B cell (primary cell): ENCODE results near the gene HBM. TPM values are rescaled to one million over a fixed set of nuclear protein-coding genes. Genes with fewer than 3 reads are reported as not detected.

Experiments
- ATAC-seq: fragments of 200-7000 bp; cut with Tn5 transposase; one replicate; pipeline ENCODE4 v1.10.0; 2021; ENCODE audit warnings: low read depth, mild to moderate bottlenecking, moderate number of reproducible peaks, moderate library complexity
- CTCF ChIA-PET: fragments of 350-600 bp; sonication (Branson Sonifier 250); formaldehyde crosslinking; loops from one replicate; lab custom pipeline; 2021; ENCODE audit warnings: antibody characterized with exemption, inconsistent platforms; lab: Charles Lee
- POLR2A ChIA-PET: fragments of 350-600 bp; sonication (Branson Sonifier 250); formaldehyde crosslinking; loops from one replicate; lab custom pipeline; 2021; ENCODE audit warnings: antibody characterized with exemption; lab: Charles Lee
- DNase-seq: peaks from one replicate; pipeline ENCODE4 v3.0.0; 2013
- H2AFZ ChIP-seq: 2 replicates; pipeline ENCODE4 v1.6.1; 2012; ENCODE audit warnings: mild to moderate bottlenecking, low read depth, low read length; ENCODE audit not compliant: insufficient read depth, poor library complexity, severe bottlenecking
- H3K27ac ChIP-seq, 2 donors: 1 replicate in 1 of 2; 2 replicates in 1 of 2; pipeline ENCODE4 v1.5.1; 2012 to 2013; ENCODE audit warnings: low read length in 2 of 2, mild to moderate bottlenecking in 2 of 2, moderate library complexity in 1 of 2
- H3K27me3 ChIP-seq, 4 experiments: fragments of 200-600 bp in 1 of 4; sonication (generic) in 1 of 4; replicated peaks in 1 of 4; 1 replicate in 2 of 4; 2 replicates in 2 of 4; pipeline versions ENCODE4 v1.6.1 to v1.7.0; 2013 to 2016; ENCODE audit warnings: low read length in 3 of 4, mild to moderate bottlenecking in 2 of 4, mixed read lengths in 1 of 4, moderate library complexity in 1 of 4; ENCODE audit not compliant: insufficient read depth in 4 of 4, control insufficient read depth in 3 of 4; ENCODE audit errors: control extremely low read depth in 1 of 4
- H3K36me3 ChIP-seq, 2 experiments: replicated peaks in 1 of 2; 1 replicate in 1 of 2; 2 replicates in 1 of 2; pipeline versions ENCODE4 v1.6.1 to v1.7.1; 2013; ENCODE audit warnings: low read length in 1 of 2; ENCODE audit not compliant: insufficient read depth in 2 of 2, control insufficient read depth in 1 of 2; ENCODE audit errors: control extremely low read depth in 1 of 2, extremely low read depth in 1 of 2
- H3K4me1 ChIP-seq, 2 donors: fragments of 200-600 bp in 1 of 2; sonication (generic) in 1 of 2; 1 replicate in 1 of 2; 2 replicates in 1 of 2; pipeline versions ENCODE4 v1.5.1 to v1.6.1; 2013 to 2017; ENCODE audit warnings: low read length in 2 of 2; ENCODE audit not compliant: control insufficient read depth in 2 of 2, insufficient read depth in 2 of 2
- H3K4me2 ChIP-seq: replicated peaks from 2 replicates; pipeline ENCODE3; 2012; ENCODE audit warnings: mild to moderate bottlenecking, low read depth, low read length; ENCODE audit not compliant: poor library complexity, severe bottlenecking
- H3K4me3 ChIP-seq, 5 experiments: fragments of 200-600 bp in 1 of 5; sonication (generic) in 1 of 5; 1 replicate in 3 of 5; 2 replicates in 2 of 5; pipeline versions ENCODE4 v1.5.1 to v1.7.0; 2011 to 2016; ENCODE audit warnings: low read length in 4 of 5, mild to moderate bottlenecking in 4 of 5, low read depth in 2 of 5, control low read depth in 1 of 5, moderate library complexity in 1 of 5; ENCODE audit not compliant: insufficient read depth in 1 of 5; ENCODE audit errors: control extremely low read depth in 1 of 5, extremely low read depth in 1 of 5
- H3K79me2 ChIP-seq: fragments of 200-600 bp; sonication (generic); one replicate; pipeline ENCODE4 v1.6.0; 2016; ENCODE audit warnings: low read length; ENCODE audit not compliant: control insufficient read depth, insufficient read depth
- H3K9ac ChIP-seq: fragments of 200-600 bp; sonication (generic); 2 replicates; pipeline ENCODE4 v1.6.1; 2017; ENCODE audit warnings: mild to moderate bottlenecking, low read length, moderate library complexity
- H3K9me3 ChIP-seq, 3 donors: one replicate each; pipeline versions ENCODE4 v1.6.1 to v1.7.1; 2013; ENCODE audit warnings: low read length in 2 of 3; ENCODE audit not compliant: control insufficient read depth in 2 of 3, insufficient read depth in 1 of 3; ENCODE audit errors: control extremely low read depth in 1 of 3
- H4K20me1 ChIP-seq: 2 replicates; pipeline ENCODE4 v1.6.0; 2012; ENCODE audit warnings: mild to moderate bottlenecking, low read length; ENCODE audit not compliant: insufficient read depth, control insufficient read depth, poor library complexity, severe bottlenecking
- H3K27ac Mint-ChIP-seq: one replicate; pipeline ENCODE4 v1.8.0; 2021; ENCODE audit warnings: mixed read lengths
- H3K27me3 Mint-ChIP-seq: one replicate; pipeline ENCODE4 v1.8.0; 2021; ENCODE audit warnings: mixed read lengths
- H3K4me1 Mint-ChIP-seq: one replicate; pipeline ENCODE4 v1.8.0; 2021; ENCODE audit warnings: mixed read lengths
- H3K4me3 Mint-ChIP-seq: one replicate; pipeline ENCODE4 v1.8.0; 2021; ENCODE audit warnings: mixed read lengths
- H3K9me3 Mint-ChIP-seq: one replicate; pipeline ENCODE4 v1.8.0; 2022; ENCODE audit warnings: mixed read lengths; ENCODE audit not compliant: insufficient read depth
- CTCF ChIP-seq: fragments of 200-600 bp; IDR thresholded peaks from one replicate; pipeline ENCODE4 v1.8.0; 2022; ENCODE audit warnings: antibody characterized with exemption, mild to moderate bottlenecking
- EZH2 ChIP-seq: IDR thresholded peaks from 2 replicates; pipeline ENCODE4 v1.6.1; 2012; ENCODE audit warnings: borderline replicate concordance, low read depth, mild to moderate bottlenecking, moderate library complexity, low read length; ENCODE audit not compliant: insufficient read depth, poor library complexity, severe bottlenecking
- WGBS: methylation state at CpG from one replicate; pipeline ENCODE4 v1.1.5; 2013; ENCODE audit warnings: missing lambda C conversion rate; ENCODE audit not compliant: insufficient coverage; 5-methylcytosine and 5-hydroxymethylcytosine counted together
- intact Hi-C: fragments of 100-400 bp; cut with micrococcal nuclease; formaldehyde crosslinking; loops from one replicate; pipeline ENCODE4 v1.10.0; 2022
- polyA plus RNA-seq: library from polyadenylated mRNA; depleted of rRNA; stranded (reverse); fragments of >200 nt; gene quantifications from 2 replicates; pipeline ENCODE4 v1.2.3, GENCODE V29; 2012
- total RNA-seq, 2 donors: library from RNA; stranded (reverse); fragments of 120-200 nt in 1 of 2; gene quantifications; 1 replicate in 1 of 2; 2 replicates in 1 of 2; pipeline versions ENCODE4 v1.2.3 to v1.2.4, GENCODE V29; 2013 to 2022

Gene HBM
- total and polyA plus RNA-seq, 2 donors (not counting 1 experiment from before 2014, with no cell fraction given): 0.64 TPM; not detected in 1

- H3K9me3 Mint-ChIP-seq: no peaks in the 10 kb centered on the region
- H3K27me3 ChIP-seq: no peaks in the 10 kb centered on the region
- H3K9ac ChIP-seq: no peak overlapping the region
- CTCF ChIA-PET: interaction anchor here (1.1 kb wide), 1 partner anchor 9 kb away, joined by 3 read pairs; no protein-coding TSS in a partner anchor
- intact Hi-C loops: no loop called here
- H3K9me3 ChIP-seq: no peaks in the 10 kb centered on the region
- POLR2A ChIA-PET: no interaction called here
- no peak overlapping the region for H3K4me2 ChIP-seq
- no peak for ATAC-seq
- H3K36me3 ChIP-seq: peaks cover 15 to 88% of the 10 kb centered on the region in 2 experiments
- TF ChIP-seq CTCF (no peak), EZH2 (no peak)
- no peak overlapping the region for H3K27ac ChIP-seq
- H3K4me1 ChIP-seq: no peaks in the 10 kb centered on the region
- no peak overlapping the region for H3K4me3 Mint-ChIP-seq
- no peaks in the 10 kb centered on the region for H3K27me3 Mint-ChIP-seq
- no peak overlapping the region for H3K4me3 ChIP-seq
- peaks cover 16% of the 10 kb centered on the region for H3K79me2 ChIP-seq
- H3K27ac Mint-ChIP-seq: no peak overlapping the region
- no peaks in the 10 kb centered on the region for H3K4me1 Mint-ChIP-seq
- peaks cover 41% of the 10 kb centered on the region for H4K20me1 ChIP-seq
- no peak overlapping the region for H2AFZ ChIP-seq
- DNase-seq: no peak
- 97% methylated on average over 7 of the region's 11 CpGs for WGBS
Observed at GRCh38 chr16:192686-193085, 26.9 kb downstream of the HBM start.

- H3K27ac Mint-ChIP-seq: no peak overlapping the region
Observed at GRCh38 chr16:193441-193840, 27.7 kb downstream of the HBM start.

More at GRCh38 chr16:193441-193840, 27.7 kb downstream of the HBM start:
- no peak overlapping the region for H3K27ac ChIP-seq
- no peak for DNase-seq
- POLR2A ChIA-PET: no interaction called here
- H3K27me3 Mint-ChIP-seq: no peaks in the 10 kb centered on the region
- TF ChIP-seq EZH2: no peak
- no peak for TF ChIP-seq CTCF
- no peak for ATAC-seq
- H3K4me3 ChIP-seq: no peak overlapping the region
- H3K4me2 ChIP-seq: no peak overlapping the region
- H3K4me1 ChIP-seq: no peaks in the 10 kb centered on the region
- H2AFZ ChIP-seq: no peak overlapping the region
- peaks cover 14 to 90% of the 10 kb centered on the region in 2 experiments for H3K36me3 ChIP-seq
- no peak overlapping the region for H3K9ac ChIP-seq
- H3K9me3 Mint-ChIP-seq: no peaks in the 10 kb centered on the region
- no peaks in the 10 kb centered on the region for H3K9me3 ChIP-seq
- no peaks in the 10 kb centered on the region for H3K4me1 Mint-ChIP-seq
- H4K20me1 ChIP-seq: peaks cover 43% of the 10 kb centered on the region
- whole genome bisulfite sequencing: over 99% methylated on average over 13 of the region's 15 CpGs
- CTCF ChIA-PET: interaction anchor here (1.1 kb wide), 2 partner anchors 10 to 128 kb away, joined by 3 to 4 read pairs; no protein-coding TSS in a partner anchor
- intact Hi-C loops: no loop called here
- no peaks in the 10 kb centered on the region for H3K27me3 ChIP-seq
- peaks cover 16% of the 10 kb centered on the region for H3K79me2 ChIP-seq
- H3K4me3 Mint-ChIP-seq: no peak overlapping the region
